ENCODE results near the gene BMPR1B. TPM values are rescaled to one million over a fixed set of nuclear protein-coding genes. Genes with fewer than 3 reads are reported as not detected.

The BMPR1B gene
- total RNA-seq, 6 experiments from 2014 or later: 0.31 to 1.6 (median 0.62) TPM

DNA sequence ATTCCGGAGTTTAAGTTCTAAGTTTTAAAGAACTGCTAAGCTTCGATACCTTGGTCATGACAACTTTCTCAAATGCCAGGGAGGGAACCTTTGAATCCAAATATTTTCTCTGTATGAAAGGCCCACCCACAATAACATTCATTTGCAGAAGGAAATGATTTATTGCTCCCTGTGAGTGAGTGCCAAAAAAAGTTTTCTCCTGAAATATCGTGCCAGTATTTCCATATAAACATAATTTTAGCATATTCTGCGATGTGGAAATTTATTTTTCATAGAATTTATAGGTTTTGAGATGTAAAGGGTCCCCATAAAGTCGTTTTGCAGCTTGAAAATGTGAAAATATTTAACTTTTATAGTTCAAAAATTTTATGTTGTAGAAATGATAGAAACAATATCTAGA, 53.9 kb downstream of the BMPR1B start:
- intact Hi-C loops (cut with DNase I): no loop called here
- Histone ChIP-seq H3K27ac (no peak overlapping the region), H3K4me3 (no peak overlapping the region), H3K27me3 (no peaks in the 10 kb centered on the region), H3K9me3 (peaks cover 0 to 4% (median 0%) of the 10 kb centered on the region in 4 donors), H3K4me1 (no peaks in the 10 kb centered on the region), H3K36me3 (no peaks in the 10 kb centered on the region)
- no peak for ATAC-seq
- TF ChIP-seq POLR2A (IDR thresholded peaks at IDR 0.05): no peak
- no peak for TF ChIP-seq CTCF (IDR thresholded peaks at IDR 0.05)
- 47% methylated on average over 5 of the region's 5 CpGs for WGBS (ENCODE audit: insufficient coverage, low coverage, low lambda C conversion rate, missing lambda C conversion rate)
- DNase-seq: no peak

- Histone ChIP-seq H3K9me3 (peaks cover 0 to 4% (median 0%) of the 10 kb centered on the region in 4 donors), H3K27ac (no peak overlapping the region), H3K27me3 (no peaks in the 10 kb centered on the region), H3K4me3 (no peak overlapping the region), H3K4me1 (no peaks in the 10 kb centered on the region), H3K36me3 (no peaks in the 10 kb centered on the region)
- DNase-seq (no peak), ATAC-seq (no peak)
- TF ChIP-seq POLR2A (IDR thresholded peaks at IDR 0.05) (no peak), CTCF (IDR thresholded peaks at IDR 0.05) (no peak)
- intact Hi-C loops (cut with DNase I): no loop called here
- 61% methylated on average over 6 of the region's 6 CpGs for WGBS (ENCODE audit: insufficient coverage, low coverage, low lambda C conversion rate, missing lambda C conversion rate)
These were observed 55.5 kb downstream of the BMPR1B start for GRCh38 chr4:94813221-94813620.

DNA sequence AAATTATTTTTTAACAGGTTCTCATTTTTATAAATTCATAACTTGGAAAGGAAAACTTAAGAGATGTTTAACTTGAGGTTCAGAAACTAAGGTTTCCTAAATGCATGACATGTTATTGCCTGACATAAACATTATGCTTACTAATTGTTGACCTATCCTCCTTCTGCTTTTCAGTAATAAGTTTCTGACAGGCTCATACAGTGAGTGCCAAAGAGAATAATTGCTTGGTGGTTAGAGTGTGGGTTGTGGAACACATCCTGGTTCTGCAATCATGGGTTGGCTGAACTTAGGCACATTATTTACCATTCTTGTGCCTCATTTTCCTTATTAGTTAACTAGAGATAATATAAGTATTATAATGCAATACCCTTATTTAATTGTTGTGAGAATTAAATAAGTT, 56.5 kb downstream of the BMPR1B start:
- intact Hi-C loops (cut with DNase I): no loop called here
- ATAC-seq (no peak), DNase-seq (no peak)
- TF ChIP-seq POLR2A (IDR thresholded peaks at IDR 0.05) (no peak), CTCF (IDR thresholded peaks at IDR 0.05) (no peak)
- no peaks in the 10 kb centered on the region for H3K36me3 ChIP-seq
- H3K4me1 ChIP-seq: no peaks in the 10 kb centered on the region
- peaks cover 0 to 4% (median 0%) of the 10 kb centered on the region in 4 donors for H3K9me3 ChIP-seq
- H3K27ac ChIP-seq: no peak overlapping the region
- no peak overlapping the region for H3K4me3 ChIP-seq
- no peaks in the 10 kb centered on the region for H3K27me3 ChIP-seq

- WGBS (ENCODE audit: insufficient coverage, low coverage, low lambda C conversion rate, missing lambda C conversion rate): 43% methylated on average over 4 of the region's 4 CpGs
- no peak overlapping the region for H3K27ac ChIP-seq
- H3K27me3 ChIP-seq: no peaks in the 10 kb centered on the region
- H3K4me3 ChIP-seq: no peak overlapping the region
- no peaks in the 10 kb centered on the region for H3K36me3 ChIP-seq
- ATAC-seq (no peak), DNase-seq (no peak)
- intact Hi-C loops (cut with DNase I): no loop called here
- no peaks in the 10 kb centered on the region for H3K4me1 ChIP-seq
- TF ChIP-seq POLR2A (IDR thresholded peaks at IDR 0.05) (no peak), CTCF (IDR thresholded peaks at IDR 0.05) (no peak)
- peaks cover 0 to 4% (median 0%) of the 10 kb centered on the region in 4 donors for H3K9me3 ChIP-seq
These were observed 61.8 kb downstream of the BMPR1B start for GRCh38 chr4:94819371-94820168.

Data from right lobe of liver (tissue), 6 donors.